T-helper 1 cell treated with Interleukin-12 subunit alpha and Interleukin-12 subunit beta and Interleukin-4 antibody, amounts not matched to agents 30 μg/mL and 1 μg/mL, for 36 hours (primary cell): Measurements from ENCODE around the gene CKB.

Experiments used
- H3K27ac Mint-ChIP-seq: one replicate; pipeline ENCODE4 v1.8.0; 2021; ENCODE audit warnings: mild to moderate bottlenecking, mixed read lengths
- H3K27me3 Mint-ChIP-seq: one replicate; pipeline ENCODE4 v1.8.0; 2021; ENCODE audit warnings: low read depth, mixed read lengths
- H3K36me3 Mint-ChIP-seq: one replicate; pipeline ENCODE4 v1.8.0; 2021; ENCODE audit warnings: low read depth, mixed read lengths
- H3K4me1 Mint-ChIP-seq: one replicate; pipeline ENCODE4 v1.8.0; 2021; ENCODE audit warnings: low read depth, mixed read lengths
- H3K4me3 Mint-ChIP-seq: one replicate; pipeline ENCODE4 v1.8.0; 2021; ENCODE audit warnings: mild to moderate bottlenecking, moderate library complexity, mixed read lengths
- H3K9me3 Mint-ChIP-seq: one replicate; pipeline ENCODE4 v1.8.0; 2021; ENCODE audit warnings: mixed read lengths

The CKB gene

DNA sequence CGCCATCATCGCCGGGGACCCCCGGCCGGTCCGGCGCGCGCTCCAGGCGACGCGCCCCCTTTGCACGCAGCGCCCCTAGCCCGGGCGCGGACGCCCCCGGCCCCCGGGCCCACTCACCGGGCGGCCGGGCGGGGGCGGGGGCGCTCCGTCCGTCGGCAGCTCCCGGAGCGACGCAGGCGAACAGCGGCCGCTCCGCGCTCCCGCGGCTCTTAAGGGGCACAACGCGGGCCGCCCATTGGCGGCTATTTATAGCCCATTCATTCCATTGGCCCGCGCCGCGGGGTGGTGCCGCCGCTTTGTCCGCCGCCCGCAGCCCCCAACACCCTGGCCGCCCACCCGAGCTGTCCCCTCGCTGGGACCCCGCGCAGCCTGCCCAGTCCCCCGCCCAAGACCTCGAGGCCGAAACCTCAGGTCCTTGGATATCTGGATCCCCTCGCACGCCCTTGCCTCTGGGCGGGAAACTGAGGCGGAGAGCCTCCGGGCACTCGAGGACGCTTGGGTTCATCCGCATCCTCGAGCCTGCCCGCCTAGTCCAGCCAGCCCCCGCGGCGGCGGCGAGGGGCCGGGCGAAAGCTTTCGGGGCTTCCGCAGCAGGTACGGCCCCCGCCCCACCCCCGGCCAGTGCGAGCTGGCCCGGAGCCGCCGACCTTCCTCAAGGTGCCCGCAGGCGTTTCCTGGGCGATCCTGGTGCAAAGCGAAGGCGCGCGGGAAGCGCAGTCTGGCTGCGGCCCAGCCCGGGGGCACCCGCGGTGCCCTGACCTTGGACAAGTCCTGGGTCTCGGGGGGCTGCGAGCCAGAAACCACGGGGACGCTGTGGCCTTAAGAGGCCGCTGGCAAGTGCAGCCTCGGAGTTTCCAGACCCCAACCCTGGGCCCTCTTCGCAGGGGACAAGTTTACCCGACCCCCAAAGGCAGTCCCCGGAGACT, at the start of gene CKB:
CKB (minus strand) TSS at position 182 of the 926 bp plus-strand sequence. CDS start 337 bp downstream, outside the sequence.
- H3K4me1 Mint-ChIP-seq: peaks cover 11% of the 10 kb centered on the region
- H3K27ac Mint-ChIP-seq: no peak within 1 kb of the TSS
- H3K27me3 Mint-ChIP-seq: peaks cover 21% of the 10 kb centered on the region
- H3K9me3 Mint-ChIP-seq: no peaks in the 10 kb centered on the region
- no peak within 1 kb of the TSS for H3K4me3 Mint-ChIP-seq
- no peaks in the 10 kb centered on the region for H3K36me3 Mint-ChIP-seq

DNA sequence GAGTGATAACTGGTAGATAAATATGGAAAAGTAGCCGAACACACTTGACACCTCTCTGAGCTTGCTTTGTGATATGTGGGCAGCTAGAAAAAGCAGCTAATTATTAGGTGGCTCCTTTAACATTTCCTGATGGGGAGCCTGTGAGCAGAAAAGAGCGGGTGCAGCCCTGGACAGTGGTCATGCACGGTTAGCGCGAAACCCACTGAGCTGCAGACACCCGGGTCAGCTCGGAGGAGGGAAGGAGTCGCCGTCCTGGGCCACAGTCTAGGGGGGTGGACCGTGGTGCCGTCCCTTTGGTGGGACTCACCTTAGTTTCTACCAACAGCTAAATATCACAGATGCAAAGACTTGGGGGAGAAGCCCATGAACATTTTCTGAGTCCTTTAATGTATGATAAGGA, 46.8 kb upstream of the CKB start:
- Mint-ChIP-seq H3K27ac (no peak overlapping the region), H3K9me3 (no peaks in the 10 kb centered on the region), H3K4me3 (no peak overlapping the region), H3K4me1 (peaks cover 4% of the 10 kb centered on the region), H3K27me3 (no peaks in the 10 kb centered on the region), H3K36me3 (peaks cover 5% of the 10 kb centered on the region)

DNA sequence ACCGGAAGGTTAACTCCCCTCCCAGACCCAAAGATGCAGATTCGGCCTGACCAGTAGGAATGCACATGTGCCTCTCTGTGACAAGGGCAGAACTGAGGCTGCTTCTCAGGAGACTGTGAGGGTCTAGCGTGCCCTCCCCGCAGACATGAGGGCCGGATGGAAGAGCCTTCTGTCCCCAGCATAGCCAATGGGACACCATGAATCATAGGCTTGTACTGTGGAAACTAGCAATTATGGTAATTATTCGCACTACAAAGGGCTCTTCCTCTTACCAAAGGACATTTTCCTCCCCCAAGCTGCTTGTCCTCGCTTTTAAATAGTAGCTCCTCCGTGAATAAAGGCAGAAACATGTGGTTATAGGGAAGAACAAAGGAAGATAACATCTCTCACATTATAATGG, 46.3 kb upstream of the CKB start:
- no peak overlapping the region for H3K4me3 Mint-ChIP-seq
- H3K4me1 Mint-ChIP-seq: peaks cover 7% of the 10 kb centered on the region
- peaks cover 4% of the 10 kb centered on the region for H3K36me3 Mint-ChIP-seq
- no peak overlapping the region for H3K27ac Mint-ChIP-seq
- no peaks in the 10 kb centered on the region for H3K27me3 Mint-ChIP-seq
- H3K9me3 Mint-ChIP-seq: no peaks in the 10 kb centered on the region

DNA sequence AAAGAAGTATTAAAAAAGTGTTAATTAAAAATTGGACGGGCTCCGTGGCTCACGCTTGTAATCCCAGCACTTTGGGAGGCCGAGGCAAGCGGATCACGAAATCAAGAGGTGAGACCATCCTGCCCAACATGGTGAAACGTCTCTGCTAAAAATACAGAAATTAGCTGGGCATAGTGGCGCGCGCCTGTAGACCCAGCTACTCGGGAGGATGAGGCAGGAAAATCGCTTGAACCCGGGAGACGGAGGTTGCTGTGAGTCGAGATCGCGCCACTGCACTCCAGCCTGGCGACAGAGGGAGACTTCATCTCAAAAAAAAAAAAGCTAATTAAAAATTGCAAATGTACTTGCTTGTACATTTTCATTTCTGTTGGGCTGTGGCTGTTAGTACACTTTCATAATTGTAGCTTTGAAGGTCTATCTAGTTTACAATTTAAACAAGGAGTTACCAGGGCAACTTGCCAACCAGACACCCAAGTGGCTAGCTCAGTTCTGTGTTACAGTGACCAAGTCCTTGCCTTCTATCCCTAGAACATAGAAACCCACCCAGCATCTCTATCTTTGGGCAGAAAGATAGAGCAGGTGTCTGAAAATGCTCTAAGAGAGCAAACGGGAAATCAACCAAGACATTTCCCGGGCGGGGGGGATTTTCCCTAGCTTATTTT, 41.3 kb upstream of the CKB start:
- peaks cover 14% of the 10 kb centered on the region for H3K36me3 Mint-ChIP-seq
- H3K4me3 Mint-ChIP-seq: peak overlapping the region; percentile 91
- no peaks in the 10 kb centered on the region for H3K9me3 Mint-ChIP-seq
- H3K4me1 Mint-ChIP-seq: peaks cover 33% of the 10 kb centered on the region
- no peaks in the 10 kb centered on the region for H3K27me3 Mint-ChIP-seq
- peak overlapping the region; percentile 31 for H3K27ac Mint-ChIP-seq

DNA sequence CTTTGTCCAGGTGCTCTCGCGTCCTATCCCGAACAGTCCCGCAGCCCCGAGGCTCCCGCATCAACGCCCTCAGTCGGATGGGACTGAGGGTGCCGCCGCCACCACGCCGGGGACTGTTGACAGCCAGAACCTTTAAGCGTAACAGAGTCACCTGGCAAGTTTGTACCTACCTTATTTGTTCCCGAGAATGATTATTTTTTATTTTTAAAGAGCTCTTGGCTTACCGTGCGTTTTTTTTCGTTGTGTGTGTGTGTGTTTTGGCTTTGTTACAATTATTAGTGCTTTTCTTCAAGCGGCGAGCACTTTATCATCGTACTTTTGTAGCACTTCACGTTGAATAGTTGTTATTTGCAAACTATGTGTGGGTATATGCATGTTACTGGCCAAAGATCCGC, 40.6 kb upstream of the CKB start:
- Mint-ChIP-seq H3K4me1 (peaks cover 35% of the 10 kb centered on the region), H3K36me3 (peaks cover 17% of the 10 kb centered on the region), H3K9me3 (no peaks in the 10 kb centered on the region), H3K27ac (peak overlapping the region; percentile 83), H3K4me3 (peak overlapping the region; percentile 91), H3K27me3 (no peaks in the 10 kb centered on the region)

DNA sequence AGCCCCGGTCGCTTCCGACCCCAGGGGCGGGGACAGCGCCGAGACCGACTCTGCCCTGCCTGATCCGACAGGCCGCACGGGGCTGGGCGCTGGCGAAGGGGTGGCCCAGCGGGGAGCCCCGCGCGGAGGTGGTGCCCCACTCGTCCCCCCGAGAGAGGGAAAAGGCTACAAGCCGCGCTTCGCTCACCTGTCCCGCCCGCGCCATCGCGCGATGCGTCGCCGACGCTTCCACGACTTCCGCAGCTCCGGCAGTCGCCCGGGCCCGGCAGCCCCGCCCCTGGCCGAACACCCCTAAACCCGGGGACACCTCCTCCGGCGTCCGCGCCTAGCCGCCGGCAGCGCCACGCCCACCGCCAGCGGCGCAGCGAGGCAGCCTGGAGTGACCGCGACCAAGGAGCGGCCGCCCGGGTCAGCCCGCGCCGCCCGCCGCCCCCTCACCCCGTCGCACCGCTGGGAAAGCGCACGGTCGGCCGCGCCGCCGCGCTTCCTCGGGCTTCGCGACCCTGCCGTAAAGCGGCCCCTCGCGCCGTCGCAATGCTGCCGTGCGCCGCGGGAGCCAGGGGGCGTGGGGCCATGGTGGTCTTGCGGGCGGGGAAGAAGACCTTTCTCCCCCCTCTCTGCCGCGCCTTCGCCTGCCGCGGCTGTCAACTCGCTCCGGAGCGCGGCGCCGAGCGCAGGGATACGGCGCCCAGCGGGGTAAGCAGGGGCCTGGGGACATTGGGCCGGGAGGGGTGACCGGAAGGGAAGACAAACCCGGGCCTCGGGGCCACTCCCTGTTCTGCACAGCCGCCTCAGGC, 40.0 kb upstream of the CKB start, which contains the start of the genes BAG5 and COA8:
BAG5 (minus strand) TSS at position 229 of the 797 bp plus-strand sequence. CDS start 1,493 bp downstream, outside the sequence.
COA8 (plus strand) TSS at position 532 of the 797 bp plus-strand sequence; CDS start at position 574, 42 bp downstream.
- H3K9me3 Mint-ChIP-seq: no peaks in the 10 kb centered on the region
- no peaks in the 10 kb centered on the region for H3K27me3 Mint-ChIP-seq
- peaks cover 33% of the 10 kb centered on the region for H3K4me1 Mint-ChIP-seq
- peak within 1 kb of the TSS; percentile 90 for H3K27ac Mint-ChIP-seq
- peaks cover 19% of the 10 kb centered on the region for H3K36me3 Mint-ChIP-seq
- H3K4me3 Mint-ChIP-seq: peak within 1 kb of the TSS; percentile 96

DNA sequence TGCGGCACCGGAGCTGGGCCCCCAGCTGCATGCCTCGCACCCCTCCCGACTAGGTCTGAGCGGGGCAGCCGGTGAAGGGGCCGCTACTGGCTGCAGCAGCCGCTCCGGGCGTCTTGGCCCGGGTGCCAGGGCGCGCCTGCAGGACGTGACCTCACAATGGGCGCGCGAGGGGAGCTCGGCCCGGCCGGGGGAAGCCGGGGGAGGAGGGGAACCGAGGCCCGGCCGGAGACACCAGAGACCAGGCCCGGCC, 39.5 kb upstream of the CKB start:
- peaks cover 36% of the 10 kb centered on the region for H3K4me1 Mint-ChIP-seq
- H3K36me3 Mint-ChIP-seq: peaks cover 19% of the 10 kb centered on the region
- no peaks in the 10 kb centered on the region for H3K27me3 Mint-ChIP-seq
- peak overlapping the region; percentile 96 for H3K4me3 Mint-ChIP-seq
- no peaks in the 10 kb centered on the region for H3K9me3 Mint-ChIP-seq
- H3K27ac Mint-ChIP-seq: peak overlapping the region; percentile 90

DNA sequence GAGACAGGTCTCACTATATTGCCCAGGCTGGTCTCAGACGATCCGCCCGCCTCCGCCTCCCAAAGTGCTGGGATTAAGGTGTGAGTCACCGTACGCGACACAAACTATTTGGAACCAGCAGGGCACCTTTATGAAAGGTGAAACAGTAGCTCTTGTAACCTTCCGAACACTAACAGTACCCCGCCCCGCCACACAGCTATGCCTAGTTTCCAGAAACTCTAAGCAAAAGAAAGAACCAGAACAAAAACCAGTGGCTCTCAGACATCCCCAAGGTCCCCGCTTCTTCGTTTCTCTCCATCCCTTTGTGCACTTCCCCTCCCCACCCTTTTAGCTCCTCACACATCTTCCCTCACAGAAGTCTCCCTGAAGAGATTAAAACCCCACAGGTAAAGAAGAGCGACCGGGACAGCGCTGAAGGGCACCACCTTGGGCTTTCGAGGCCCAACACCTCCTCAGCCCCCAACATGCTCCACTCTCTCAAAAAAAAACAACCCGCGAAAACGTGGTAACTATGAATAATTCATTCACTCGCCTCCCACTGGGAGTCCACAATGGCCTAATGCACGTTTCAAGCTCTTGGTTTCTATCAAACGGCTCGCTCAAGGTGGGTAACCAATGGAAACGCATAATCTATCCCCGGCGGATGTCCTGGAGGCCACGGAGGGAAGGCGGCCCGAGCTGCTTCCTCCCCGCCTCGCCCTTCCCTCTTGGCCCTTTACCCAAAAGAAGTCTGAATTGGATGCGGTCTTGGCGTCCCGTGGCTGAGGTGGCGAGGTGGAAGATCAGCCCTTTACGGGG, 39.0 kb upstream of the CKB start:
- Mint-ChIP-seq H3K9me3 (no peaks in the 10 kb centered on the region), H3K27ac (peak overlapping the region; percentile 90), H3K27me3 (no peaks in the 10 kb centered on the region), H3K4me3 (peak overlapping the region; percentile 96), H3K4me1 (peaks cover 37% of the 10 kb centered on the region), H3K36me3 (peaks cover 19% of the 10 kb centered on the region)

DNA sequence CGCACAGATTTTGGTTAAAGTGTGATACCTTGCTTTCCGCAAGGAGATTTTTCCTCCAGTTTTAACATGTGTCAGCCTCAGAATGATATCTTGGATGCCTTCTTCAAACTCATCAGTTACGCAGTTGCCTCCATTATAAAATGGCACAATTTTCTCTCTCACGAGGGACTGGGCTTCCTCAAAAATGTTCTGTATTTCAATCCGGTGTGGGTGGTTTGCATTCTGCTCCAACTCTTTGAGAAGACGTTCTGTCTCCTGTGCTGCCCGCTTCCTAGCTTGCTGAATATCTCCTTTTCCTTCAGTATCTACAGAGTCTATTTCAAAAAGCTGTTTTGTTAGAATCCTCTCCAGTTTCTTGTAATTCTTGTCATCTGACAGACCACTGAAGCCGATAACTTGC, 38.1 kb upstream of the CKB start:
- Mint-ChIP-seq H3K27ac (no peak overlapping the region), H3K9me3 (no peaks in the 10 kb centered on the region), H3K4me3 (peak overlapping the region; percentile 96), H3K36me3 (peaks cover 19% of the 10 kb centered on the region), H3K27me3 (no peaks in the 10 kb centered on the region), H3K4me1 (peaks cover 37% of the 10 kb centered on the region)

DNA sequence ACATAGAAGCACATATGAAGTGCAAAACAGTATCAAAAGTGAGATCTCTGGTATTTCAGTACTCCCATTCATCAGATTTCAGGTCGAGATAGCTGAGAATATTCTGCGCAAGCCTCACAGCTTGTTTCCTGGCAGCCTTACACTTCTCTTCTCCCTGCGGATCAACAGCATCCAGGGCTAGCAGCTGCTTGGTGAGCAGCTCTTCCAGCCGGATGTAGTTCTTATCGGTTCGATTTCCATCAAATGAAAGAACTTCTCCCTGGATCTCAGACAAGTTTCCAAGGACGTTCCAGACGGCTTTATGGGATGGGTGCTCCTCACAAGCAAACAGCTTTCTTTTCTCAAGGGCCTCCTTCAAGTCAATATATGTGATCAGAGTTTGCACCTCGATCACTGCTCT, 37.1 kb upstream of the CKB start:
- no peaks in the 10 kb centered on the region for H3K9me3 Mint-ChIP-seq
- no peaks in the 10 kb centered on the region for H3K27me3 Mint-ChIP-seq
- peaks cover 35% of the 10 kb centered on the region for H3K4me1 Mint-ChIP-seq
- peaks cover 21% of the 10 kb centered on the region for H3K36me3 Mint-ChIP-seq
- no peak overlapping the region for H3K4me3 Mint-ChIP-seq
- H3K27ac Mint-ChIP-seq: no peak overlapping the region

DNA sequence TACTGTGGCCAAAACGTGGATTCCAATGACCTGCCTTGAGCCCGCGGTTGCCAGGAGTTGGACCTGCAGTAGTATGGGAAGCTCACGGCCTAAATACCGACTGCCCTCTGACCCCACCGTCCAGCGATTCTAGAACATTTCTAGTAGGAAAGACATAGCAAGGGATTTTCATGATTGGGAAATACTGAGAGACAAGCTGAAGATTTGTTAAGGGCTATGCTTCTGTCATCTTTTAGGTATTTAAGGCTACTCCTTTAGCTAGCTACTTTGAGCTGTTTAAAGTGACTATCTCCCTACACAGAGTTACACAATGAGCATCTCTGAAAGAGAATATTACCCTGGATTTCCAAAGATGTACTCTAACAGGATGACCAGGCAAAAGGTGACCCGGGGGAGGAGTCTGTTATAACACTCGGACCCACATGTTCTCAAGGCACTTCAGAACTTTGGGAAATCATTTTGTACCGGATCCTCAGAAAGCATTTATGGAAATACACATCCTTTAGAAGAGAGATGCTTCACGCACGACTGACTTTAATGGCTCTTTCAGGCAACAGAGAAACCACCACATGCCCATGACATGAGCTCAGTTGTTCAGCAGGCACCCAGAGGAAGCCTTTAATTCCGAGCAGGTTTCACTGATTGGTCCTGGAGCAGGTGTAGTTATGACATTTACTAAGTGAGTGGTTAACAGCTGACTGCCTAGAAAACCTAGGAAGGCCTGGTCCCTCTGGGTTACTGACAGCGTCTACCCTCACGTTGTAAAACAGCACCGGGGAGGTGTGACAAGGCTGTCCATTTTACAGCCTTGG, 35.6 kb upstream of the CKB start:
- Mint-ChIP-seq H3K27me3 (no peaks in the 10 kb centered on the region), H3K9me3 (no peaks in the 10 kb centered on the region), H3K4me3 (no peak overlapping the region), H3K27ac (no peak overlapping the region), H3K36me3 (peaks cover 22% of the 10 kb centered on the region), H3K4me1 (peaks cover 29% of the 10 kb centered on the region)

DNA sequence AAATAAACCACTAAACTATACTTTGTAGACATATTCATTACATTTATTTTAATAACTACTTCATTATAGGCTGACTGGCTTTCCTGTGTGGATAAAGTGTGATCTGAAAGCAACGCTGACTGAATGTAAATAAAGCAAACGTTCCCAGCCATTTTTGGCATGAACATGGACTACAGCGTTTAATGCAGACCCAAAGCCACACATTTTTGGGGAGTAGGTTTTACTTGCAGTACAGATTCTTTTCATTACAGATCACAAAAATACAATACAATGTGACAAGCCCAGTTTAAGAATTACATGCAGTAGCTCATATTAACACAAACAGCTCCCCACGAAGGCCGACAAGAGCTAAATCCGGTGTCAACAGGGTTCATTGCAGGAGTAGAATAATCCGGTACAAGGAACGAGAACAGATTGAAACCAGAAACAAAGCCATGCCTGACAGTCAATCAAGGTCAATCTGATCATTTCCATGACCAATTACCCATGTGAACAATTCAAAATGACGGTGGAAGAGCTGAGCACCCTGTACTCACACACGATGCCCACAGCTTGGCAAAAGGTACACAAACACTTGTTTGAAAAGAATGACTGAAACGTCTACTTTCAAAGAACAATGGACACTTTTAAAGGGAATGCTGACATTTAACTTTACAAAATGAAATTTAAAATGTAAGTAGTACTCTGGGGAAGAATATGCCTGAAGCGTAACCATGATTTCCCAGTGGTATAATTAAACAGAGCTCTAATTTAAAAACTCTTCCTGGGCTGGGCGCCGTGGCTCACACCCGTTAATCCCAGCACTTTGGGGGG, 34.5 kb upstream of the CKB start:
- no peak overlapping the region for H3K27ac Mint-ChIP-seq
- peaks cover 23% of the 10 kb centered on the region for H3K36me3 Mint-ChIP-seq
- H3K27me3 Mint-ChIP-seq: no peaks in the 10 kb centered on the region
- peaks cover 29% of the 10 kb centered on the region for H3K4me1 Mint-ChIP-seq
- no peak overlapping the region for H3K4me3 Mint-ChIP-seq
- H3K9me3 Mint-ChIP-seq: no peaks in the 10 kb centered on the region
